Gastrocnemius medialis (tissue), 4 donors: ENCODE data around the gene CDK7. TPM values are rescaled to one million over a fixed set of nuclear protein-coding genes. Genes with fewer than 3 reads are reported as not detected.

Source experiments
- ATAC-seq, 2 donors: fragments of 150-250 bp; one replicate each; pipeline ENCODE4 v1.9.1; 2016
- DNase-seq, 2 donors: peaks; one replicate each; pipeline ENCODE4 v3.0.0-alpha.2; 2019
- H3K27ac ChIP-seq, 4 donors: fragments of 200-600 bp; sonication (generic); 1 replicate in 1 of 4; 2 replicates in 3 of 4; pipeline ENCODE4 v1.5.1; 2016 to 2018; ENCODE audit warnings: mild to moderate bottlenecking in 2 of 4, moderate library complexity in 1 of 4
- H3K27me3 ChIP-seq, 3 donors: fragments of 200-600 bp; sonication (generic) in 2 of 3; 1 replicate in 1 of 3; 2 replicates in 2 of 3; pipeline versions ENCODE4 v1.5.1 to v1.6.0; 2016 to 2019; ENCODE audit warnings: mild to moderate bottlenecking in 1 of 3, moderate library complexity in 1 of 3
- H3K36me3 ChIP-seq, 2 donors: fragments of 200-600 bp; sonication (generic) in 1 of 2; one replicate each; pipeline ENCODE4 v1.5.1; 2017 to 2018
- H3K4me1 ChIP-seq, 2 donors: fragments of 200-600 bp; sonication (generic) in 1 of 2; one replicate each; pipeline ENCODE4 v1.5.1; 2016 to 2017; ENCODE audit warnings: mild to moderate bottlenecking in 2 of 2
- H3K4me3 ChIP-seq, 4 donors: fragments of 200-600 bp; sonication (generic) in 3 of 4; 1 replicate in 1 of 4; 2 replicates in 3 of 4; pipeline ENCODE4 v1.5.1; 2016 to 2019; ENCODE audit warnings: mild to moderate bottlenecking in 2 of 4
- H3K9me3 ChIP-seq, 3 donors: fragments of 200-600 bp; sonication (generic) in 2 of 3; 1 replicate in 1 of 3; 2 replicates in 2 of 3; pipeline ENCODE4 v1.5.1; 2016 to 2019
- CTCF ChIP-seq, 5 experiments: fragments of 450-650 bp in 3 of 5; fragments of 200-600 bp in 2 of 5; sonication (generic) in 2 of 5; IDR thresholded peaks in 4 of 5; conservative IDR thresholded peaks in 1 of 5; 1 replicate in 4 of 5; 2 replicates in 1 of 5; pipeline ENCODE4 v1.5.1; 2016 to 2019; ENCODE audit warnings: antibody characterized with exemption in 5 of 5, mild to moderate bottlenecking in 3 of 5, moderate library complexity in 3 of 5
- POLR2A ChIP-seq, 2 donors: fragments of 450-650 bp; IDR thresholded peaks; one replicate each; pipeline ENCODE4 v1.6.1; 2017; ENCODE audit warnings: antibody characterized with exemption in 2 of 2, mild to moderate bottlenecking in 2 of 2, moderate library complexity in 2 of 2
- in situ Hi-C, 4 donors: fragments of 200-750 bp; cut with MboI; loops; one replicate each; pipeline versions ENCODE4 v1.15.0 to v1.8.0; 2017; ENCODE audit warnings: low sequenced_read_pairs in 4 of 4
- intact Hi-C: fragments of 100-400 bp; cut with DNase I; formaldehyde crosslinking; loops from one replicate; pipeline ENCODE4 v1.15.1; 2023; ENCODE audit warnings: low total_unique reads
- total RNA-seq, 4 donors: library from RNA; depleted of rRNA; stranded (reverse); fragments of >200 nt; gene quantifications; one replicate each; pipeline versions ENCODE4 v1.1.0 to v1.2.3, GENCODE V29; 2016

The CDK7 gene
- total RNA-seq, 4 donors from 2014 or later, result 23.4 to 31.6 (median 28.0) TPM

DNA sequence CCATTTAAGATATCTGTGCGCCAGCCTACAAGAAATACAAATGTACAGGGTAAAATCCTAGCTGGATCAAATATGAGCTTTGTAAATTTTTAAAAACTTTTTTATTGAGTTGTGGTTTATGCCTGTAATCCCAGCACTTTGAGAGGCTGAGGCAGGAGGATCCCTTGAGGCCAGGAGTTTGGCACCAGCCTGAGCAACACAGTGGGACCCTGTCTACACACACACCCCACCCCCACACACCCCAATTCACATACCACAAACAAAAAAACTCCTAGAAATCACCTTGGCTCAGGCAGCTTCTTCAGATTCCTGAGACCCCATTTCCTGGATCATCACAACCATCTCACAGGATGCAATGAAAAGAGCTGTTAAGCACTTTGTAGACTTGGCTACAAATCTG, 46.4 kb downstream of the CDK7 start:
- no peaks in the 10 kb centered on the region for H3K27me3 ChIP-seq
- no peak for DNase-seq
- peaks cover 9% of the 10 kb centered on the region in 2 donors for H3K4me1 ChIP-seq
- in situ Hi-C loops, result no loop called here
- peaks cover 0 to 40% of the 10 kb centered on the region in 2 donors for H3K36me3 ChIP-seq
- intact Hi-C loops, result no loop called here
- no peak overlapping the region for H3K27ac ChIP-seq
- H3K9me3 ChIP-seq, result no peaks in the 10 kb centered on the region
- no peak for ATAC-seq
- H3K4me3 ChIP-seq, result no peak overlapping the region
- TF ChIP-seq POLR2A (IDR thresholded peaks at IDR 0.05) (no peak), CTCF (IDR thresholded peaks at IDR 0.05 in 4 of 5, conservative IDR thresholded peaks at IDR 0.05 in 1 of 5) (no peak)

DNA sequence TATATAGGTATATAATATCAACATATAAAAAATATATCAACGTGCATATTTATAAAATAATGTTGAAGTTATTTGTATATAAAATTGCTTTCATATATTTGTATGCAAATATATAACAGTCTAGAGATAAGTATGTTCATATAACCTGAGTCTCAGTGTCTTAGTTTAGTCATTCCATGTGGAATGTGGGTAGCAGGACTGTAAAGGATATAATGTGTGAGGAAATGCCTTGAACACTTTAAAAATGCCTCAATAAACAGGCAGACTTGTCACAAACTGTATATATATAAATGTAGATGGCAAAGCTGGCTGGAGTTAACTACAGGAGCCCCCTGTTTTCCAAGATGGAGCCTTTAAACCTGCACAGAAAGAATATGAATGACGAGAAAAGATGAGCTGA, 49.5 kb downstream of the CDK7 start:
- H3K4me3 ChIP-seq, result no peak overlapping the region
- TF ChIP-seq CTCF (IDR thresholded peaks at IDR 0.05 in 4 of 5, conservative IDR thresholded peaks at IDR 0.05 in 1 of 5) (no peak), POLR2A (IDR thresholded peaks at IDR 0.05) (no peak)
- no peaks in the 10 kb centered on the region for H3K27me3 ChIP-seq
- peaks cover 12% of the 10 kb centered on the region in 2 donors for H3K4me1 ChIP-seq
- ATAC-seq (no peak), DNase-seq (no peak)
- H3K36me3 ChIP-seq, result peaks cover 0 to 13% of the 10 kb centered on the region in 2 donors
- in situ Hi-C loops, result no loop called here
- no peaks in the 10 kb centered on the region for H3K9me3 ChIP-seq
- intact Hi-C loops, result no loop called here
- H3K27ac ChIP-seq, result no peak overlapping the region

GRCh38 chr5:69285448-69286116, 50.9 kb downstream of the CDK7 start:
- Histone ChIP-seq H3K27me3 (no peaks in the 10 kb centered on the region), H3K9me3 (no peaks in the 10 kb centered on the region), H3K4me1 (peaks cover 12% of the 10 kb centered on the region in 2 donors), H3K4me3 (peak overlapping the region in 1 of 4 donors; percentile 17), H3K27ac (peak overlapping the region in 3 of 4 donors; percentile 40 to 67 (median 52)), H3K36me3 (peaks cover 0 to under 1% of the 10 kb centered on the region in 2 donors)
- no peak for TF ChIP-seq POLR2A (IDR thresholded peaks at IDR 0.05)
- TF ChIP-seq CTCF (IDR thresholded peaks at IDR 0.05 in 4 of 5, conservative IDR thresholded peaks at IDR 0.05 in 1 of 5), result no peak
- intact Hi-C loops, result no loop called here
- in situ Hi-C loops, result no loop called here
- ATAC-seq (peak; percentile 60 to 92), DNase-seq (peak in 1 of 2 donors; percentile 29)

DNA sequence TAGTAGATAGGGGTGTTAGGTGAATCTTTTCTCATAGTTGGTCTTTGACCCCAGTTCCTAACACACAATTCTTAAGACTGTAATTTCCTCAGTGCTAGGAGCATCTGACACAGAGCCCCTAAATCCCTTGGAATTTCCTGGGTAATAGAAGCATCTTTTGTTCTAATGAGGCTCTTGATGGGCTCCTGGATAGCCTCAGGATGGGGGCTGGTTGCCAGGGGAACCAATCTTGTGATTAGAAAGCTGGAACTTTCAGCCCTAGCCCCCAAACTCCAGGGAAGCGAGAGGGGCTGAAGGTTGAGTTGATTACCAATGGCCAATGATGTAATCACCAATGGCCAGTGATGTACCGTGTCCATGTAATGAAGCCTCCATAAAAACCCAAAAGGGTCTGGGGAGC, 53.4 kb downstream of the CDK7 start:
- H3K4me1 ChIP-seq, result peaks cover 12% of the 10 kb centered on the region in 2 donors
- in situ Hi-C loops (no loop called here), intact Hi-C loops (no loop called here)
- TF ChIP-seq POLR2A (IDR thresholded peaks at IDR 0.05) (no peak), CTCF (IDR thresholded peaks at IDR 0.05 in 4 of 5, conservative IDR thresholded peaks at IDR 0.05 in 1 of 5) (no peak)
- H3K4me3 ChIP-seq, result no peak overlapping the region
- H3K27ac ChIP-seq, result no peak overlapping the region
- H3K36me3 ChIP-seq, result no peaks in the 10 kb centered on the region
- no peaks in the 10 kb centered on the region for H3K9me3 ChIP-seq
- DNase-seq (no peak), ATAC-seq (no peak)
- H3K27me3 ChIP-seq, result no peaks in the 10 kb centered on the region

- in situ Hi-C loops (no loop called here), intact Hi-C loops (no loop called here)
- Histone ChIP-seq H3K4me3 (no peak overlapping the region), H3K36me3 (no peaks in the 10 kb centered on the region), H3K27me3 (no peaks in the 10 kb centered on the region), H3K27ac (no peak overlapping the region), H3K9me3 (no peaks in the 10 kb centered on the region), H3K4me1 (peaks cover 12% of the 10 kb centered on the region in 2 donors)
- no peak for DNase-seq
- TF ChIP-seq POLR2A (IDR thresholded peaks at IDR 0.05) (no peak), CTCF (IDR thresholded peaks at IDR 0.05 in 4 of 5, conservative IDR thresholded peaks at IDR 0.05 in 1 of 5) (no peak)
- no peak for ATAC-seq
Measured at GRCh38 chr5:69288688-69289087, 54.0 kb downstream of the CDK7 start.
